Neural cell (in vitro differentiated cells): ENCODE data around the gene IFNE.

Experiments
- EZH2 ChIP-seq: fragments of 200-600, 300-800 bp; shearing (Covaris generic), sonication (generic); IDR thresholded peaks from 2 replicates; pipeline ENCODE4 v1.6.1; 2014; ENCODE audit warnings: antibody characterized with exemption, low read length, borderline replicate concordance, mild to moderate bottlenecking; ENCODE audit not compliant: insufficient read depth, poor library complexity, severe bottlenecking
- TF ChIP-seq, protein P1 (sequence below): fragments of 450-650 bp; IDR thresholded peaks from 2 replicates; pipeline ENCODE4 v1.5.1; 2014; ENCODE audit warnings: antibody characterized with exemption, mild to moderate bottlenecking, moderate library complexity; ENCODE audit not compliant: poor library complexity, severe bottlenecking

DNA sequence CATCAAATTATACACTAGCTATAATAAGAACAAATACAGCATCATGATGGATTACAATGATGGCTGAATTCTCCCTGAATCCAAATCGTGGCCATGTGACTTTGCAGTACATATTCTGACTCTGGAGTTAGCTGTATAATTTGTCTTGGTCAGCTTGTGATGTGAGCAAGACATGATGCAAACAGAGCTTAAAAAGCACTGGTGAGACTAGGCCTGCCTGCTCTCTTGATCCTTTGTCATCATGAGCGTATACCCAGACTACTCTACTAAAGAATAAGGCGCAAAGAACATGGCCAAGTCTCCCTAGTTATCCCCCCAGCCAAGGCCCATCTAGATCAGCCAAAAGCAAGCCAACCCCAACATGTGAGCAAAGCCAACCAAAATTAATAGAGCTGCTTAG is 34.7 kb upstream of the IFNE start:
- TF ChIP-seq, protein P1, sequence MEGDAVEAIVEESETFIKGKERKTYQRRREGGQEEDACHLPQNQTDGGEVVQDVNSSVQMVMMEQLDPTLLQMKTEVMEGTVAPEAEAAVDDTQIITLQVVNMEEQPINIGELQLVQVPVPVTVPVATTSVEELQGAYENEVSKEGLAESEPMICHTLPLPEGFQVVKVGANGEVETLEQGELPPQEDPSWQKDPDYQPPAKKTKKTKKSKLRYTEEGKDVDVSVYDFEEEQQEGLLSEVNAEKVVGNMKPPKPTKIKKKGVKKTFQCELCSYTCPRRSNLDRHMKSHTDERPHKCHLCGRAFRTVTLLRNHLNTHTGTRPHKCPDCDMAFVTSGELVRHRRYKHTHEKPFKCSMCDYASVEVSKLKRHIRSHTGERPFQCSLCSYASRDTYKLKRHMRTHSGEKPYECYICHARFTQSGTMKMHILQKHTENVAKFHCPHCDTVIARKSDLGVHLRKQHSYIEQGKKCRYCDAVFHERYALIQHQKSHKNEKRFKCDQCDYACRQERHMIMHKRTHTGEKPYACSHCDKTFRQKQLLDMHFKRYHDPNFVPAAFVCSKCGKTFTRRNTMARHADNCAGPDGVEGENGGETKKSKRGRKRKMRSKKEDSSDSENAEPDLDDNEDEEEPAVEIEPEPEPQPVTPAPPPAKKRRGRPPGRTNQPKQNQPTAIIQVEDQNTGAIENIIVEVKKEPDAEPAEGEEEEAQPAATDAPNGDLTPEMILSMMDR, result no peak
- no peak for TF ChIP-seq EZH2
